ENCODE data around the gene MIS18BP1.

DNA sequence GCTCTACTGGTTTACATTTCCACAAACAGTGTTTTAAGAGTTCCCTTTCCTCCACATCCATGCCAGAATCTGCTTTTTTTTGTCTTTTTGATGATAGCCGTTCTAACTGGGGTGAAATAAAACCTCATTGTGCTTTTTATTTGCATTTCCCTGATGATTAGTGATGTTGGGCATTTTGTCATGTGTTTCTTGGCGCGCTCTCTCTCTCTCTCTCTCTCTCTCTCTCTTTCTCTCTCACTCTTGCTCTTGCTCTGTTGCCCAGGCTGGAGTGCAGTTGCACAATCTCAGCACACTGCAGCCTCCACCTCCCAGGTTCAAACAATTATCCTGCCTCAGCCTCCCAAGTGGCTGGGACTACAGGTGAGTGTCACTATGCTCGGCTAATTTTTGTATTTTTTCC is 9.6 kb upstream of the MIS18BP1 start:
- TF ChIP-seq, protein P1, sequence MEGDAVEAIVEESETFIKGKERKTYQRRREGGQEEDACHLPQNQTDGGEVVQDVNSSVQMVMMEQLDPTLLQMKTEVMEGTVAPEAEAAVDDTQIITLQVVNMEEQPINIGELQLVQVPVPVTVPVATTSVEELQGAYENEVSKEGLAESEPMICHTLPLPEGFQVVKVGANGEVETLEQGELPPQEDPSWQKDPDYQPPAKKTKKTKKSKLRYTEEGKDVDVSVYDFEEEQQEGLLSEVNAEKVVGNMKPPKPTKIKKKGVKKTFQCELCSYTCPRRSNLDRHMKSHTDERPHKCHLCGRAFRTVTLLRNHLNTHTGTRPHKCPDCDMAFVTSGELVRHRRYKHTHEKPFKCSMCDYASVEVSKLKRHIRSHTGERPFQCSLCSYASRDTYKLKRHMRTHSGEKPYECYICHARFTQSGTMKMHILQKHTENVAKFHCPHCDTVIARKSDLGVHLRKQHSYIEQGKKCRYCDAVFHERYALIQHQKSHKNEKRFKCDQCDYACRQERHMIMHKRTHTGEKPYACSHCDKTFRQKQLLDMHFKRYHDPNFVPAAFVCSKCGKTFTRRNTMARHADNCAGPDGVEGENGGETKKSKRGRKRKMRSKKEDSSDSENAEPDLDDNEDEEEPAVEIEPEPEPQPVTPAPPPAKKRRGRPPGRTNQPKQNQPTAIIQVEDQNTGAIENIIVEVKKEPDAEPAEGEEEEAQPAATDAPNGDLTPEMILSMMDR (IDR thresholded peaks at IDR 0.05), result no peak
- no peak for TF ChIP-seq POLR2AphosphoS5 (IDR thresholded peaks at IDR 0.05; ENCODE audit: low read depth, low read length)
- TF ChIP-seq, protein P2, sequence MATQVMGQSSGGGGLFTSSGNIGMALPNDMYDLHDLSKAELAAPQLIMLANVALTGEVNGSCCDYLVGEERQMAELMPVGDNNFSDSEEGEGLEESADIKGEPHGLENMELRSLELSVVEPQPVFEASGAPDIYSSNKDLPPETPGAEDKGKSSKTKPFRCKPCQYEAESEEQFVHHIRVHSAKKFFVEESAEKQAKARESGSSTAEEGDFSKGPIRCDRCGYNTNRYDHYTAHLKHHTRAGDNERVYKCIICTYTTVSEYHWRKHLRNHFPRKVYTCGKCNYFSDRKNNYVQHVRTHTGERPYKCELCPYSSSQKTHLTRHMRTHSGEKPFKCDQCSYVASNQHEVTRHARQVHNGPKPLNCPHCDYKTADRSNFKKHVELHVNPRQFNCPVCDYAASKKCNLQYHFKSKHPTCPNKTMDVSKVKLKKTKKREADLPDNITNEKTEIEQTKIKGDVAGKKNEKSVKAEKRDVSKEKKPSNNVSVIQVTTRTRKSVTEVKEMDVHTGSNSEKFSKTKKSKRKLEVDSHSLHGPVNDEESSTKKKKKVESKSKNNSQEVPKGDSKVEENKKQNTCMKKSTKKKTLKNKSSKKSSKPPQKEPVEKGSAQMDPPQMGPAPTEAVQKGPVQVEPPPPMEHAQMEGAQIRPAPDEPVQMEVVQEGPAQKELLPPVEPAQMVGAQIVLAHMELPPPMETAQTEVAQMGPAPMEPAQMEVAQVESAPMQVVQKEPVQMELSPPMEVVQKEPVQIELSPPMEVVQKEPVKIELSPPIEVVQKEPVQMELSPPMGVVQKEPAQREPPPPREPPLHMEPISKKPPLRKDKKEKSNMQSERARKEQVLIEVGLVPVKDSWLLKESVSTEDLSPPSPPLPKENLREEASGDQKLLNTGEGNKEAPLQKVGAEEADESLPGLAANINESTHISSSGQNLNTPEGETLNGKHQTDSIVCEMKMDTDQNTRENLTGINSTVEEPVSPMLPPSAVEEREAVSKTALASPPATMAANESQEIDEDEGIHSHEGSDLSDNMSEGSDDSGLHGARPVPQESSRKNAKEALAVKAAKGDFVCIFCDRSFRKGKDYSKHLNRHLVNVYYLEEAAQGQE (IDR thresholded peaks at IDR 0.05; ENCODE audit: insufficient read depth in 1 of 2, low read depth in 2 of 2, low read length in 1 of 2), result no peak
